ENCODE data around the gene SKA2. TPM values are rescaled to one million over a fixed set of nuclear protein-coding genes. Genes with fewer than 3 reads are reported as not detected.

SKA2 gene
- total and polyA plus RNA-seq, 2 donors (not counting 3 experiments of a cell fraction or from before 2014, with no cell fraction given) = 12.9 to 79.6 TPM

GRCh38 chr17:59186850-59187249, 31.9 kb upstream of the SKA2 start:
- Histone ChIP-seq H3K9me1 (replicated peaks; ENCODE audit: control insufficient read depth, extremely low read depth, insufficient read depth, low read length) (no peaks in the 10 kb centered on the region), H3K4me2 (ENCODE audit: insufficient read depth, low read length) (no peak overlapping the region), H3K79me2 (ENCODE audit: control insufficient read depth, insufficient read depth, low read length) (peaks cover 6% of the 10 kb centered on the region), H3K36me3 (ENCODE audit: control insufficient read depth in 2 of 2, extremely low read depth in 1 of 2, insufficient read depth in 2 of 2, low read length in 2 of 2) (peaks cover 0 to 23% of the 10 kb centered on the region in 2 experiments), H3K9ac (replicated peaks; ENCODE audit: extremely low read depth, insufficient read depth, low read length) (no peak overlapping the region), H3K4me3 (replicated peaks in 1 of 3; ENCODE audit: insufficient read depth in 1 of 3, low read depth in 1 of 3, low read length in 3 of 3) (no peak overlapping the region), H3K27me3 (ENCODE audit: control insufficient read depth in 2 of 2, insufficient read depth in 2 of 2, low read length in 2 of 2) (no peaks in the 10 kb centered on the region), H4K20me1 (replicated peaks; ENCODE audit: control insufficient read depth, extremely low read depth, insufficient read depth, low read length) (no peaks in the 10 kb centered on the region), H2AFZ (ENCODE audit: low read depth, low read length) (no peak overlapping the region), H3K9me3 (replicated peaks; ENCODE audit: control insufficient read depth, insufficient read depth, low read length) (no peaks in the 10 kb centered on the region), H3K4me1 (ENCODE audit: control insufficient read depth, extremely low read depth, insufficient read depth, low read length) (no peaks in the 10 kb centered on the region), H3K27ac (ENCODE audit: insufficient read depth, low read depth, low read length) (no peak overlapping the region)
- no TSS peak for BruUV-seq (replicated peaks)
- TF ChIP-seq, protein P1, sequence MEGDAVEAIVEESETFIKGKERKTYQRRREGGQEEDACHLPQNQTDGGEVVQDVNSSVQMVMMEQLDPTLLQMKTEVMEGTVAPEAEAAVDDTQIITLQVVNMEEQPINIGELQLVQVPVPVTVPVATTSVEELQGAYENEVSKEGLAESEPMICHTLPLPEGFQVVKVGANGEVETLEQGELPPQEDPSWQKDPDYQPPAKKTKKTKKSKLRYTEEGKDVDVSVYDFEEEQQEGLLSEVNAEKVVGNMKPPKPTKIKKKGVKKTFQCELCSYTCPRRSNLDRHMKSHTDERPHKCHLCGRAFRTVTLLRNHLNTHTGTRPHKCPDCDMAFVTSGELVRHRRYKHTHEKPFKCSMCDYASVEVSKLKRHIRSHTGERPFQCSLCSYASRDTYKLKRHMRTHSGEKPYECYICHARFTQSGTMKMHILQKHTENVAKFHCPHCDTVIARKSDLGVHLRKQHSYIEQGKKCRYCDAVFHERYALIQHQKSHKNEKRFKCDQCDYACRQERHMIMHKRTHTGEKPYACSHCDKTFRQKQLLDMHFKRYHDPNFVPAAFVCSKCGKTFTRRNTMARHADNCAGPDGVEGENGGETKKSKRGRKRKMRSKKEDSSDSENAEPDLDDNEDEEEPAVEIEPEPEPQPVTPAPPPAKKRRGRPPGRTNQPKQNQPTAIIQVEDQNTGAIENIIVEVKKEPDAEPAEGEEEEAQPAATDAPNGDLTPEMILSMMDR (IDR thresholded peaks at IDR 0.05; ENCODE audit: extremely low read depth in 1 of 2, insufficient read depth in 1 of 2, low read depth in 1 of 2, low read length in 2 of 2) = no peak
- TF ChIP-seq GATA2 (IDR thresholded peaks at IDR 0.05; ENCODE audit: insufficient read depth, insufficient read length, low read depth, low read length) (no peak), EZH2 (IDR thresholded peaks at IDR 0.05; ENCODE audit: borderline replicate concordance, low read depth, low read length, severe bottlenecking) (no peak)
- POLR2A ChIA-PET = no interaction called here
- CTCF ChIA-PET = no interaction called here
- FAIRE-seq (no peak), DNase-seq (ENCODE audit: low read depth, low spot score) (no peak)
- dilution Hi-C loops (cut with MboI; ENCODE audit: extremely low pct_ligation_motif_present, low sequenced_read_pairs) (no loop called here), intact Hi-C loops (cut with micrococcal nuclease) (no loop called here)

DNA sequence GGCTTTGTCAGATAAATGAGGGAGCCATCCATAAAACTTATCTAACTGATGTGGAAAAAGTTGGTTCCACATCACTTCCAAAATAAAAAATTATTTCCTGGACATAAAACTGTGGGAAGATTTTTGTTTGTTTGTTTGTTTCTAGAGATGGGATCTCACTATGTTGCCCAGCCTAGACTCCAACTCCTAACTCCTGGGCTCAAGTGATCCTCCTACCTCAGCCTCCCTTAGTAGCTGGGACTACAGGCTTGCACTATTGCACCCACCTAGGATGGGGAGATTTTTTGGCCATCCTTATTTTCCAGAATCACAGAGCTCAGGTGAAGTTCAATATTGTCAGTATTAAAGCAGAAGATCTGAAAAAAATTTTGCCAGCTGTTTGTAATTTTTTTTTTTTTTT, 31.0 kb upstream of the SKA2 start:
- Histone ChIP-seq H2AFZ (ENCODE audit: low read depth, low read length) (no peak overlapping the region), H3K79me2 (ENCODE audit: control insufficient read depth, insufficient read depth, low read length) (peaks cover 6% of the 10 kb centered on the region), H3K27me3 (ENCODE audit: control insufficient read depth in 2 of 2, insufficient read depth in 2 of 2, low read length in 2 of 2) (no peaks in the 10 kb centered on the region), H3K9me3 (replicated peaks; ENCODE audit: control insufficient read depth, insufficient read depth, low read length) (no peaks in the 10 kb centered on the region), H3K27ac (ENCODE audit: insufficient read depth, low read depth, low read length) (no peak overlapping the region), H3K4me1 (ENCODE audit: control insufficient read depth, extremely low read depth, insufficient read depth, low read length) (no peaks in the 10 kb centered on the region), H3K9me1 (replicated peaks; ENCODE audit: control insufficient read depth, extremely low read depth, insufficient read depth, low read length) (no peaks in the 10 kb centered on the region), H3K4me2 (ENCODE audit: insufficient read depth, low read length) (no peak overlapping the region), H3K9ac (replicated peaks; ENCODE audit: extremely low read depth, insufficient read depth, low read length) (no peak overlapping the region), H3K36me3 (ENCODE audit: control insufficient read depth in 2 of 2, extremely low read depth in 1 of 2, insufficient read depth in 2 of 2, low read length in 2 of 2) (peaks cover 0 to 18% of the 10 kb centered on the region in 2 experiments), H3K4me3 (replicated peaks in 1 of 3; ENCODE audit: insufficient read depth in 1 of 3, low read depth in 1 of 3, low read length in 3 of 3) (no peak overlapping the region), H4K20me1 (replicated peaks; ENCODE audit: control insufficient read depth, extremely low read depth, insufficient read depth, low read length) (no peaks in the 10 kb centered on the region)
- CTCF ChIA-PET = no interaction called here
- TF ChIP-seq MAX (IDR thresholded peaks at IDR 0.05; ENCODE audit: insufficient read depth, insufficient read length) = no peak
- TF ChIP-seq GATA2 (IDR thresholded peaks at IDR 0.05; ENCODE audit: insufficient read depth, insufficient read length, low read depth, low read length) = no peak
- TF ChIP-seq JUN (IDR thresholded peaks at IDR 0.05; ENCODE audit: borderline replicate concordance, insufficient read depth, insufficient read length, low read depth) = no peak
- TF ChIP-seq POLR2A (IDR thresholded peaks at IDR 0.05; ENCODE audit: low read depth, low read length) = no peak
- TF ChIP-seq POLR2AphosphoS5 (IDR thresholded peaks at IDR 0.05; ENCODE audit: insufficient read depth, low read depth, low read length) = no peak
- no peak for TF ChIP-seq EZH2 (IDR thresholded peaks at IDR 0.05; ENCODE audit: borderline replicate concordance, low read depth, low read length, severe bottlenecking)
- TF ChIP-seq, protein P1 (IDR thresholded peaks at IDR 0.05; ENCODE audit: extremely low read depth in 1 of 2, insufficient read depth in 1 of 2, low read depth in 1 of 2, low read length in 2 of 2) = no peak
- TF ChIP-seq MYC (IDR thresholded peaks at IDR 0.05; ENCODE audit: low read depth, low read length) = no peak
- TF ChIP-seq FOS (IDR thresholded peaks at IDR 0.05; ENCODE audit: borderline replicate concordance, insufficient read depth, low read length) = no peak
- no TSS peak for BruUV-seq (replicated peaks)
- intact Hi-C loops (cut with micrococcal nuclease) = no loop called here
- DNase-seq (ENCODE audit: low read depth, low spot score) (no peak), FAIRE-seq (no peak)
- dilution Hi-C loops (cut with MboI; ENCODE audit: extremely low pct_ligation_motif_present, low sequenced_read_pairs) = no loop called here
- POLR2A ChIA-PET = no interaction called here
